Activated naive CD4-positive, alpha-beta T cell treated with anti-CD3 and anti-CD28 coated beads, Interleukin-2, amount 10 ng/mL, durations not matched to agents 7 days and 5 days (primary cell): Measurements from ENCODE around the gene SLC19A1.

ENCODE experiments used
- CTCF ChIA-PET: fragments of 350-600 bp; sonication (Branson Sonifier 250); formaldehyde crosslinking; loops from one replicate; lab custom pipeline; 2021; ENCODE audit warnings: antibody characterized with exemption; lab: Charles Lee
- DNase-seq: peaks from one replicate; pipeline ENCODE4 v3.0.0-alpha.2; 2020
- H3K27ac Mint-ChIP-seq: one replicate; pipeline ENCODE4 v1.8.0; 2021; ENCODE audit warnings: mild to moderate bottlenecking, moderate library complexity, mixed read lengths
- H3K27me3 Mint-ChIP-seq: one replicate; pipeline ENCODE4 v1.8.0; 2021; ENCODE audit warnings: mild to moderate bottlenecking, mixed read lengths
- H3K36me3 Mint-ChIP-seq: one replicate; pipeline ENCODE4 v1.8.0; 2021; ENCODE audit warnings: mixed read lengths
- H3K4me1 Mint-ChIP-seq: one replicate; pipeline ENCODE4 v1.8.0; 2021; ENCODE audit warnings: mixed read lengths
- H3K4me3 Mint-ChIP-seq: one replicate; pipeline ENCODE4 v1.8.0; 2021; ENCODE audit warnings: mild to moderate bottlenecking, moderate library complexity, mixed read lengths
- H3K9me3 Mint-ChIP-seq: one replicate; pipeline ENCODE4 v1.8.0; 2021; ENCODE audit warnings: mixed read lengths

The SLC19A1 gene

GRCh38 chr21:45580576-45581321 lies 38.5 kb upstream of the SLC19A1 start:
- no peaks in the 10 kb centered on the region for H3K4me1 Mint-ChIP-seq
- no peaks in the 10 kb centered on the region for H3K36me3 Mint-ChIP-seq
- CTCF ChIA-PET, result no interaction called here
- peaks cover 12% of the 10 kb centered on the region for H3K27me3 Mint-ChIP-seq
- H3K4me3 Mint-ChIP-seq, result no peak overlapping the region
- peaks cover 14% of the 10 kb centered on the region for H3K9me3 Mint-ChIP-seq
- H3K27ac Mint-ChIP-seq, result no peak overlapping the region
- DNase-seq, result no peak

- H3K4me3 Mint-ChIP-seq, result no peak overlapping the region
- CTCF ChIA-PET, result no interaction called here
- no peaks in the 10 kb centered on the region for H3K36me3 Mint-ChIP-seq
- H3K9me3 Mint-ChIP-seq, result peaks cover 13% of the 10 kb centered on the region
- no peak for DNase-seq
- no peaks in the 10 kb centered on the region for H3K4me1 Mint-ChIP-seq
- no peak overlapping the region for H3K27ac Mint-ChIP-seq
- peaks cover 14% of the 10 kb centered on the region for H3K27me3 Mint-ChIP-seq
Measured at GRCh38 chr21:45580181-45580575, 37.9 kb upstream of the SLC19A1 start.

- no peaks in the 10 kb centered on the region for H3K4me1 Mint-ChIP-seq
- no peak for DNase-seq
- no peak overlapping the region for H3K4me3 Mint-ChIP-seq
- H3K9me3 Mint-ChIP-seq, result peaks cover 11% of the 10 kb centered on the region
- peaks cover 10% of the 10 kb centered on the region for H3K27me3 Mint-ChIP-seq
- CTCF ChIA-PET, result no interaction called here
- no peak overlapping the region for H3K27ac Mint-ChIP-seq
- H3K36me3 Mint-ChIP-seq, result no peaks in the 10 kb centered on the region
Measured at GRCh38 chr21:45579383-45580180, 37.3 kb upstream of the SLC19A1 start.

GRCh38 chr21:45578811-45579381 lies 36.7 kb upstream of the SLC19A1 start:
- Mint-ChIP-seq H3K9me3 (peaks cover 7% of the 10 kb centered on the region), H3K4me1 (no peaks in the 10 kb centered on the region), H3K36me3 (no peaks in the 10 kb centered on the region), H3K4me3 (no peak overlapping the region), H3K27ac (no peak overlapping the region), H3K27me3 (peaks cover 10% of the 10 kb centered on the region)
- no peak for DNase-seq
- CTCF ChIA-PET, result no interaction called here

- CTCF ChIA-PET, result no interaction called here
- peaks cover 16% of the 10 kb centered on the region for H3K27me3 Mint-ChIP-seq
Measured at GRCh38 chr21:45578176-45578801, 36.0 kb upstream of the SLC19A1 start.

GRCh38 chr21:45577801-45578175 lies 35.5 kb upstream of the SLC19A1 start:
- peaks cover 17% of the 10 kb centered on the region for H3K27me3 Mint-ChIP-seq
- peaks cover under 1% of the 10 kb centered on the region for H3K9me3 Mint-ChIP-seq
- no peak overlapping the region for H3K27ac Mint-ChIP-seq
- H3K36me3 Mint-ChIP-seq, result no peaks in the 10 kb centered on the region
- no peak for DNase-seq
- H3K4me3 Mint-ChIP-seq, result no peak overlapping the region
- peaks cover 4% of the 10 kb centered on the region for H3K4me1 Mint-ChIP-seq
- CTCF ChIA-PET, result no interaction called here

More at GRCh38 chr21:45578176-45578801, 36.0 kb upstream of the SLC19A1 start:
- peaks cover 4% of the 10 kb centered on the region for H3K4me1 Mint-ChIP-seq
- H3K9me3 Mint-ChIP-seq, result peaks cover 6% of the 10 kb centered on the region
- H3K4me3 Mint-ChIP-seq, result no peak overlapping the region
- DNase-seq, result no peak
- H3K27ac Mint-ChIP-seq, result no peak overlapping the region
- no peaks in the 10 kb centered on the region for H3K36me3 Mint-ChIP-seq

- Mint-ChIP-seq H3K27me3 (peaks cover 15% of the 10 kb centered on the region), H3K4me3 (no peak overlapping the region), H3K4me1 (peaks cover 4% of the 10 kb centered on the region), H3K36me3 (no peaks in the 10 kb centered on the region), H3K9me3 (no peaks in the 10 kb centered on the region), H3K27ac (no peak overlapping the region)
- DNase-seq, result no peak
- CTCF ChIA-PET, result no interaction called here
Measured at GRCh38 chr21:45576838-45577737, 34.8 kb upstream of the SLC19A1 start.

- CTCF ChIA-PET, result interaction anchor here (1.3 kb wide), 1 partner anchor 20 kb away, joined by 5 read pairs; no protein-coding TSS in a partner anchor
- H3K9me3 Mint-ChIP-seq, result no peaks in the 10 kb centered on the region
- H3K4me3 Mint-ChIP-seq, result no peak overlapping the region
- no peak overlapping the region for H3K27ac Mint-ChIP-seq
- H3K36me3 Mint-ChIP-seq, result no peaks in the 10 kb centered on the region
- no peak for DNase-seq
- peaks cover 4% of the 10 kb centered on the region for H3K4me1 Mint-ChIP-seq
- peaks cover 21% of the 10 kb centered on the region for H3K27me3 Mint-ChIP-seq
Measured at GRCh38 chr21:45575993-45576837, 34.0 kb upstream of the SLC19A1 start.

GRCh38 chr21:45575304-45575992 lies 33.2 kb upstream of the SLC19A1 start:
- no peak overlapping the region for H3K4me3 Mint-ChIP-seq
- no peaks in the 10 kb centered on the region for H3K9me3 Mint-ChIP-seq
- DNase-seq, result no peak
- H3K27me3 Mint-ChIP-seq, result peaks cover 23% of the 10 kb centered on the region
- CTCF ChIA-PET, result interaction anchor here (1.3 kb wide), 1 partner anchor 21 kb away, joined by 5 read pairs; no protein-coding TSS in a partner anchor
- H3K36me3 Mint-ChIP-seq, result no peaks in the 10 kb centered on the region
- H3K4me1 Mint-ChIP-seq, result peaks cover 4% of the 10 kb centered on the region
- no peak overlapping the region for H3K27ac Mint-ChIP-seq

GRCh38 chr21:45574691-45575090 lies 32.5 kb upstream of the SLC19A1 start:
- H3K27me3 Mint-ChIP-seq, result peaks cover 23% of the 10 kb centered on the region
- H3K36me3 Mint-ChIP-seq, result no peaks in the 10 kb centered on the region
- no peak for DNase-seq
- H3K4me3 Mint-ChIP-seq, result no peak overlapping the region
- CTCF ChIA-PET, result interaction anchor here (1.3 kb wide), 1 partner anchor 21 kb away, joined by 5 read pairs; no protein-coding TSS in a partner anchor
- no peak overlapping the region for H3K27ac Mint-ChIP-seq
- H3K9me3 Mint-ChIP-seq, result no peaks in the 10 kb centered on the region
- peaks cover 4% of the 10 kb centered on the region for H3K4me1 Mint-ChIP-seq

- Mint-ChIP-seq H3K36me3 (no peaks in the 10 kb centered on the region), H3K9me3 (no peaks in the 10 kb centered on the region), H3K4me1 (peaks cover 4% of the 10 kb centered on the region), H3K4me3 (no peak overlapping the region), H3K27me3 (peaks cover 23% of the 10 kb centered on the region), H3K27ac (no peak overlapping the region)
- CTCF ChIA-PET, result no interaction called here
- no peak for DNase-seq
Measured at GRCh38 chr21:45574081-45574501, 31.9 kb upstream of the SLC19A1 start.

GRCh38 chr21:45573452-45574035 lies 31.3 kb upstream of the SLC19A1 start:
- H3K27ac Mint-ChIP-seq, result no peak overlapping the region
- H3K4me1 Mint-ChIP-seq, result peaks cover 4% of the 10 kb centered on the region
- peaks cover 23% of the 10 kb centered on the region for H3K27me3 Mint-ChIP-seq
- no peak for DNase-seq
- no peaks in the 10 kb centered on the region for H3K9me3 Mint-ChIP-seq
- CTCF ChIA-PET, result interaction anchor here (1.6 kb wide), 1 partner anchor 11 kb away, joined by 3 read pairs; no protein-coding TSS in a partner anchor
- H3K36me3 Mint-ChIP-seq, result no peaks in the 10 kb centered on the region
- H3K4me3 Mint-ChIP-seq, result no peak overlapping the region
